Peyer's patch (tissue), 4 donors: ENCODE measurements around the gene PFKFB3.

Source experiments
- POLR2A ChIP-seq, 2 donors: fragments of 450-650 bp; IDR thresholded peaks; one replicate each; pipeline ENCODE4 v1.5.1; 2017; ENCODE audit warnings: antibody characterized with exemption in 2 of 2, mild to moderate bottlenecking in 2 of 2, moderate library complexity in 2 of 2
- TF ChIP-seq, protein P1 (sequence below), 6 experiments: fragments of 450-650 bp in 4 of 6; fragments of 200-600 bp in 2 of 6; sonication (generic) in 1 of 6; IDR thresholded peaks; one replicate each; pipeline ENCODE4 v1.5.1; 2017 to 2019; ENCODE audit warnings: antibody characterized with exemption in 6 of 6, mild to moderate bottlenecking in 3 of 6, moderate library complexity in 1 of 6

DNA sequence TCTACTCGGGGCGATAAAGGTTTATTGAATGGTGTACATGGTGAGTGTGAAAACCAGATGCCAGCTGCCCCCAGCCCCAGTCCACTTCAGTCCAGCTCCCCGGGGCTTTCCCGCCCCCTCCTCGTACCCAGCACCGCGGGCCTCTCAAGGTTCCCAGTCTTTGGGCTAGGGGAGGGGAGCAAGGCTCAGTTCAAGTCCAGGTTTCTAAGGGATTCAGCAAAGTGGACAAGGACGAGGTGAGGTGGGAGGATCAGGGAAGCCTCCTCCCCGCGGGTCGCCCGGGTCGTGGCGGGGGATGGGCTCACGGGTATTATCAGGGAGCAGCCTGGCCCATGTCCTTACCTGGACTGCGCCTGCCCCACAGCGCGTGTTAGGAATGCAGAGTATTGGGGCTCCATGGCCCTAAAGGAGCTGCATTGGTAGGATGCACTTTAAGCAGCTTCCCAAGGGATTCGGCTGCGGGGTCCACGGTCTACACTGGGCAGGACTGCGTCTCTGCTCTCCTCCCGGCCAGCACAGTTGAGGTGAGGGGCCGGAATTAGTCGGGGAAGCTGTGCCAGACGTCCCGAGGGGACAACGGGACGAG is 541 bp upstream of the PFKFB3 start:
- TF ChIP-seq, protein P1, sequence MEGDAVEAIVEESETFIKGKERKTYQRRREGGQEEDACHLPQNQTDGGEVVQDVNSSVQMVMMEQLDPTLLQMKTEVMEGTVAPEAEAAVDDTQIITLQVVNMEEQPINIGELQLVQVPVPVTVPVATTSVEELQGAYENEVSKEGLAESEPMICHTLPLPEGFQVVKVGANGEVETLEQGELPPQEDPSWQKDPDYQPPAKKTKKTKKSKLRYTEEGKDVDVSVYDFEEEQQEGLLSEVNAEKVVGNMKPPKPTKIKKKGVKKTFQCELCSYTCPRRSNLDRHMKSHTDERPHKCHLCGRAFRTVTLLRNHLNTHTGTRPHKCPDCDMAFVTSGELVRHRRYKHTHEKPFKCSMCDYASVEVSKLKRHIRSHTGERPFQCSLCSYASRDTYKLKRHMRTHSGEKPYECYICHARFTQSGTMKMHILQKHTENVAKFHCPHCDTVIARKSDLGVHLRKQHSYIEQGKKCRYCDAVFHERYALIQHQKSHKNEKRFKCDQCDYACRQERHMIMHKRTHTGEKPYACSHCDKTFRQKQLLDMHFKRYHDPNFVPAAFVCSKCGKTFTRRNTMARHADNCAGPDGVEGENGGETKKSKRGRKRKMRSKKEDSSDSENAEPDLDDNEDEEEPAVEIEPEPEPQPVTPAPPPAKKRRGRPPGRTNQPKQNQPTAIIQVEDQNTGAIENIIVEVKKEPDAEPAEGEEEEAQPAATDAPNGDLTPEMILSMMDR (IDR thresholded peaks at IDR 0.05): no peak
- no peak for TF ChIP-seq POLR2A (IDR thresholded peaks at IDR 0.05)
